Epidermal melanocyte (primary cell): Measurements from ENCODE around the gene ZNF330.
A peak's percentile ranks its signal among the peaks of the same experiment; 100 is the strongest.
"Not testable (repeated sequence)": the region's sequence is repeated elsewhere in the genome, so short reads cannot be mapped to it uniquely, and the experiment has no call there.

Experiments used
- DNase-seq: peaks from one replicate; pipeline ENCODE4 v3.0.0; 2011; ENCODE audit warnings: low spot score; ENCODE audit not compliant: insufficient read length

ZNF330 gene

DNA sequence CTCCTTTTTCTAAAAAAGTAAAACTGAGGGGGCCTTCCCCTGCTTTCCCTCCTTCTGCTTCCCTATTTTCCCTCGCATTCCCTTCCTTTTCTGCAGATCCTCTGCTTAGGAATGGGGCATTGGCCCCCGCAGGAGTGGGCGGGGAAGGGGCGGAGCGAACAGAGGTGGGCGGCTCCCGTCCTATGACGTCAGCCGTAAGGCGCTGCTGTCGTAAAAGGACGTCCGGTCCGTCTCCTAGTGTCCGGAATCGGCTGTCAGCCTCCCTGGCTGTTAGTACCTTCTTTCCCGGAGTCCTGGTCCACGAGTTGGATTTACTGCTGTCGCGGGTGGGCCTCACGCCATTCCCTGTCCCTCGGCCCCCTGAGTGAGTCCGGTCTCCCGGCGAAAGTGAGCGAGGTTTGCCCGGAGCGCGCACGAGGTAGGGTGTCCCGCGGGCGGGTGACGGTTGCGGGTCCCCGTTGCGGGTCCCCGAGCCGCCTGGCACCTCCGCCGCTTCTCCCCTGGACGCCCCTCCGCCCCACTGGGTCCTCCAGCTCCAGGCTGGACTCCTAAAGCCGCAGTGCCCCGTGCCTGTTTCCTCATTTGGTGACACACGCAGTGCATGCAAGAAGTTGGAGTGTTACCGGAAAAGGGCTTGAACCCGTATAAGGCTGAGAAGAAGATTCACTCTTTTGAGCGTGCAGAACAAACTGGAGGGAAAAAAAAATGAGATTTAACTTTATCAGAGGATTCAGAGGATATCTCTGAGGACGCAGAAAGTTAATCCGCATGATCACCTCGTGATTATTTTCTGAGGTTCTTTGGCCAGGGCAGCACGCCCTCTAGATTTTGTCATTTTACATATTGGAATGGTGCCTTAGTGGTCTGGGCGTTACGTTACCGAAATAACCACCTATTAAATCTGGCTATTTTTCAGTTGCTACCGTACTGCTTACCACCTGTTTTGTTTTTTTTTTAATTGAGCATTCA, at the start of gene ZNF330:
Gene ZNF330, plus strand, starts transcription at position 205 of the 969 bp plus-strand sequence. CDS start 1,477 bp downstream, outside the sequence.
- DNase-seq: peak; percentile 78

DNA sequence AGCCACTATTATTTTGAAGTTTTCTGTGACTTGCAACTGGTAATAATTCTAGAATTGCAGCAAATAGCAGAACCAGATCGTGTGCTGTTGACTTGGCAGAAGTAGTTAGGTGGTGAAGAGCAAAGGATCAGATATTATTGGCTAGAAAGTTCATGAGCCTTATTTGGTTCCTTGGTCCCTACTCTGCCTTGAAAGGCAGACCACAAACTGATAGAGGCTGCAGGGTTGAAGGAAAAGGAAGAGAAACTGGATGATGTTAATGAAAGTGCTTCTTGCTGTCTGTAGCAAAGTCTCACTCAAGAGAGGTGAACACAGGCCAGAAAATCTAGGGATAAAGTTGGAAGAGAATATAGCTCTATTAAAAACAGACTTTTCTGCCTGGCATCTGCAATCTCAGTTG, 46.2 kb upstream of the ZNF330 start:
- DNase-seq: no peak

DNA sequence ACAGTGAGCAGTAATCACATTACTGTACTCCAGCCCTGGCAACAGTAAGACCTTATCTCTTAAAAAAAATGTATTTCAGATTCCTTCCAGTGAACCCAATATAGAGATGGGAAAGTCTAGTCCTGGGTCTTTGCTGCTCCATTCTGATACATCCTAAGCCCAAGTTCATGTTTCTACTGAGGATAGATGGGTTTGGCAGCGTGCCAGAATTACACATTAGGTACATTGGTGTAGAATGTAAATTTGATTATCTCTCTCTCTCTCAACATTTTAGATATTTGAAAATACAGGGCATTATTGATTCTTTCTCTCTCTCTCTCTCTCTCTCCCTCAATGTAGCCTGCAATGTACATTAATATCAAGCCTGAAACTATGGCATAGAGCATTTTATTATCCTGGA, 43.5 kb upstream of the ZNF330 start:
- DNase-seq: no peak

DNA sequence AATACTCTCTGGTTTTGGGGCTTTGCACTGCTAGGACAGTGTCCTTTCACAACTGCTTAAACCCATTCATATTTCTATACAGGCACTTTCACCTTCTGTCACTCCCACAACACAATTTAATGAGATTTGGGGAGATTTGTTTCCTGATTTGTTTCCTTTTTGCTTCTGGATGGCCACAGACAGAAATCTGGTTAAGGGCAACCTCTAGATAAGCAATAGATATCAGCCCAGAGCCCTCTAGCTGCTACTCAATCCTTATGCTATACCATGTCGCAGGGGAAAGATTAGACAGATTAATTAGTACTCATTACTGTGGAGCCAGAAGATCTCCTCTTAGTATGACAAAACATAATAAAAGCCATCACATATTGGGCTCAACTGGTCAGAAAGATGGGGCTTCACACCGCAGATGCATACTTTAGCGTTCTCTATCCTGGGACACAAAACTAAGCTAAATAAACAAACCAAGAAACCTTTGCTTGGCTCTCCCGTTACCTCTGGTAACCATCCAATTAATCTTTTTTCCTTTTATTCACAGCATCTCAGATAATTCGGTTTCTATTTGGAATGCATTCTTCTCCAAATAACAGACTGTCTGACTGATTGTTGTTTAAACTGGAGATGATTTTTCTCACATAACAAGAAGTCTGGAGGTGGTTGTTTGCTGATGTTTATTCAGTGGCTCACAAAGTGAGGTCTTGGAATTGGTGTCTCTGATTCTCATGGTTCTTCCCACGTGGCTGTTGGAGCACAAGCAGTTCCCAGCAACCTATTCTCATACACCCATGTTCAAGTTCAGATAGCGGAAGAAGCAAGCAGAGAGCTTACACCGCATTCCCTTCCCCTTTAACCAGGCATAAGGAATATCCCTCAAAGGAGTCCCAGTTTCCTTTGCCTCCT, 41.0 kb upstream of the ZNF330 start:
- DNase-seq: no peak

DNA sequence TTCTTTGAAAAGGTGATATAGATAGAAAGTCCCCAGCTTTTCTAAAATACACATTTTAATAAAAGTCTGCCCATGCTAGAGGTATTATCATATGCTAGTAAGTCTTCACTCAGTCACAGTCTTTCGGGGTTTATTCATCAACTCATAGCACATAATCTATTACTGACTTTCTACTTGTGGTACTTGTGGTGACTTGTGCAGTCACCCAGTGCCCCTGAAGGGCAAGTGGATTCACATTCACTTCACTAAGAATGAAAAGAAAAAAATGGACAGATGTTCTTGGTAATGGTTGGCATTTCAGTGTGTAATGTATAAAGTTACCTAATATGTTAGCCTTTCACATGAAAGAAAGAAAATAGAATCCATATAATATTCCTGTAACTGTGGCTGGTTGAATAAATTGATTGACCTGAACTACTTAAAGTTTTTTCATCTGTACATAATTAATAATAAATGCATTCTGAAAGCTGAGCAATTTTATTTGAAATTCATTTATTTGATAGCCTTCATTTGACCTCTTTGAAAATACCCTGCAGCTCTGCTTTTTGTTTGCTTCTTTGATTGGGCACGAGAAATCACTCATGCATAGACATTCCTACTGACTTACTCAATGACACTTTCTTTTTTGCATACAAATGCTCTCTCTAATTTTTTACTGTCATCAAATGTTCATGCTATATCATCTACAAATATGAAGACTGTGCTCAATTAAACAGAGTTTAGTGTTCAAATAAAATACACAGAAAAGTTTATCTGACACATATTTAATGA, 39.5 kb upstream of the ZNF330 start:
- no peak for DNase-seq

DNA sequence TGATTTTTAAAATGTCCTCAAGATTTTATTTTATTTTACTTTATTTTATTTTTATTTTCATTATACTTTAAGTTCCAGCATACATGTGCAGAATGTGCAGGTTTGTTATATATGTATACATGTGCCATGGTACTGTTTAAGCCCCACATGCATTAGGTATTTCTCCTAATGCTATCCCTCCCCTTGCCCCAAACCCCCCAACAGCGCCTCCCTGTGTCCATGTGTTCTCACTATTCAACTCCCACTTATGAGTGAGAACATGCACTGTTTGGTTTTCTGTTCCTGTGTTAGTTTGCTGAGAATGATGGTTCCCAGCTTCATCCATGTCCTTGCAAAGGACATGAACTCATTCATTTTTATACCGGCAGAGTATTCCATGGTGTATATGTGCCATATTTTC, 37.2 kb upstream of the ZNF330 start:
- not testable (repeated sequence) for DNase-seq

DNA sequence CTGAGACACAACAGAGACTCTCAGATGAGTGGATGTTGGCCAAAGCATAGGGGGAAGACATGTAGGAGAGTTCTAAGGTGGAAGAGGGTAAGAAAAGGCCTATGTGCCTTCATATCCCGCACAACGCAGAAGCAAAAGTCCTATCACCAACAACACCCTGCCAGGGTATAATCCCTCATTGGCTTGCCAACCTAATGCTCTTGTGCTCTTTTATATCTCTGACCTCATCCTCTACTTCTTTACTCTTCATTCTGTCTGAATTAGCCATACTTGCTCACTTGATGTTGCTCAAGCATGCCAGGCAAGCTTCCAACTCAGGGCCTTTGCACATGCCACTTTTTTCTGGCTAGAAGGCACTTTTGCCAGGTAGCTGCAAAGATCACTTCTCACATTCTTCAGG, 28.1 kb upstream of the ZNF330 start:
- no peak for DNase-seq

DNA sequence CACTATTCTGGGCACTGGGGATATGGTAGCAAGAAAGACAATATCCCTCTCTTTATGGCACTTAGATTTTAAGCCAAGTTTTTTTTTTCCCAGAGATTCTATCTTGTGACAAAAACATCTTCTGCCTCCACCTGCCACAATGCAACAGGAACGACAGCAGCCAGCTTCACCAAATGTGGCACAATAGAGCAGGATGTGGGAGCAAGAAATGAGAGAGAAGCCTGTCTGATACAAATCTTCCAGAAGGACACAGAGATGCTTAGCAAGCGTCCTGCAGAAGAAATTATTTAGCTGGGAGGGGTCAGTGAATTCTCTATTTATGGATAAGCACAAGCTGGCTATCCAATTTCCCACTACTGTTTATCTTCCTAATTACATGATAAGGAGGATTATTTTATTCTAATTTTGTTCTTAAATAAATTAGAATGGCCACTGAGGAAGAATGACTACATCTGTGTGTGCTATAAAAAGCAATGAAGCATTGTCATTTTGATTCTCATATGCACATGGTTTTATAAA, 27.1 kb upstream of the ZNF330 start:
- no peak for DNase-seq

DNA sequence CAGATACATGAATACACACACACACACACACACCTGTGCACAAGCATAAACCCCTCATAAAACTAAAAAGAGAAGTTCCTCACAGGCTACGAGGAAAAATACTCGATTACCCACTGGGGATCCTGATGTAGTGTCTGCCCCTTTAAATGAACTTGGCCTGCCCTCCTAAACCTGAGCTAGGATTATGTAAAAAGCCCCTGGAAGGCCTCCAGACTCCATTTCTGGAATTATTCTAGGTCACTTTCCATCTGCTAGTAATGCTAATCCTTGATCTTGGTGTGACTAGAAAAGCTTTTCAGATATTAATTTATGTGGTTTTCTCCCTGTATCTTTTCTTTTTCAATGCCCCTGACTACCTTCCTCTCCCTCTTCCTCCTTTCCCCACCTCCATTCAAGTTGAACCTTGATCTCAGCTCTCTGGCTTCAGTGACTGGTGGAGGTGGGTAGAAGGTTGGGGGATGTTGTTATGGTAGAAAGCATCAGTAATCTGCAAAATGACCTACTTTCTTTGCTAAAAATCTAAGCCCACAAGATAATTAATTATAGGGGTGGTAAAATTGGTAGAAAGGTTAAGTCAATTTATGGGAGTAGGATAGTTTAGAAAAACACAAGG, 25.5 kb upstream of the ZNF330 start:
- no peak for DNase-seq

DNA sequence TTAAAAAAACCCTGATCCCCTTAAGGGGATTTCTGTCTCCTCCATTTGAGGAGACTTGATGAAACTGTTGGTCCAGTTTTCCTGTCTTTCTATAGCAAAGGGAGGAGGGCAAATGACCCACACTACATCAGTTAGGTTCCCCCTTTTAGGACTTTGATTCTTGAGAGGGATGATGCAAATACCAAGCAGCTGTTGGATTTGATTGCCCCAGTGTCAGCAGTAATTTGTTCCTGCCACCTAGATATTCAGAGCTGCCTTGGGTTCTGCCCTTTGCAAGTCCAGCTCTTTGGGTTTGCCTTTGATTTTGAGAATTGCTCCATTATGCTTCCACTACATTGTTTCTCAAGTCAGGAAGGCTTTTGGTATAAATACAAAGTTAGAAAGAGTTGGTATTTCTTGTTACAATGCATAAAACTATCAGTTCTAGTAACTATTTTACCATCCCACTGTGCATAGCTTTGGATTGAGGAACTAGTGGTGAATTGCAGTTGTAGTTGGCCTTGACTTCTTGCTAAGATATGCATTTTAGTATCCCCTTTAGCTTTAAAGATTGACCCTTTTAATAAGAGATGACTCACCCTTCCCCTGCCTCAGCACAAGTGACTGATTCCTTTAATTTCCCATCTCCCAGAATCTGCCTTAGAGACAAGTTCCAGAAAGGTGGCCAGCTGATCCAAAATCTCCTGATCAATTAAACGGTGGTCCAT, 24.3 kb upstream of the ZNF330 start:
- no peak for DNase-seq

DNA sequence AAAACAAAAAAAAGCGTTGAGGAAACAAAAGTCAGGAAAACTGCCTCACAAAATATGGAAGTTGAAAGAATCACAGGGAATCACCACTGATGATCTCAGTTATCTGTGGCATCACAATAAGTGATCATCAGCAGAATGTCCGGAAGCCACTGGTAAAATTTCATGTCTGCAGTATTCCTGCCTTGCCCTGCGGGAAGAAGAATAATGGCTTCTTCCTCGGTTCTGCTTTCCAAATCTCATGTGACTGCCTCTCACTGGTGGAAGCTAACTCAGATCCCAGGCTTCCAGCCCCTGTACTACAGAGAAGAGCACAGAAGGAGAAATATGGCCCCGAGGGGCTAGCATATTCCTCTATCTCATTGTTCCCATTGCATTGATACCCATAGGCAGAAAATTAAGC, 12.7 kb upstream of the ZNF330 start:
- DNase-seq: peak; percentile 48

DNA sequence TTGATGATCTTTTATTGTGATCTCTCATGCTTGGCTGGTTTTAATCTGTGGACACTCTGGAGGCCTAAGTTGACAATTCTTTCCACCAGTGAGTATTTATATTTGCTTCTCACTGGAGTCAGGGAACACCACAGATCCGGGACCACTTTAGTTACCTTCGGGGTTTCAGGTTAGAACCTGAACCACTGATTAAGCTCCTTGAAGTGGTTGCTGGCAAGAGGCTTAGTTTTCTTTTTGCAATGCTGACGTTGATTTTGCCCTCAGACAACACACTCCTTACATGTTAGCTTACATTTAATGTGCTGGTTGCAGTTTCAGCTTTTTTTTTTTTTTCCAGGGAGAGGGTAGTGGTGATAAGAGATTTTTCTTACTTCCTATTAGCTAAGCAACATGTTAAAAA, 10.5 kb upstream of the ZNF330 start:
- DNase-seq: no peak

DNA sequence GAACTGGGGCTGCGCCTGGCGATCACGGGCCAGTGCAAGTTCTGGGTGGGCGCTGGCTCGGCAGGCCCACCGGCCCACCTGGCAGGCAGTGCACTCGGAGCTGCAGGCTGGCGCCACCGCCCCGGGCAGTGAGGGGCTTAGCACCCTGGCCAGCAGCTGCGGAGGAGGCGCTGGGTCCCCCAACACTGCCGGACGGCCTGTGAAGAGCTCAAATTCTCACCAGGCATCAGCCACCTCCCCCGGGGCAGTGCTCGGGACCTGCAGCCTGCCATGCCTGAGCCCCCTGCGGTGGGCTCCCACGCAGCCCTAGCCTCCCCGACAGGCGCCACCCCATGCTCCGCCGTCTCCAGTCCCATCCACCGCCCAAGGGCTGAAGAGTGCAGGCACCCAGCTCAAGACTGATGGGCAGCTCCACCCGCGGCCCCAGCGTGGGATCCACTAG, 7.1 kb upstream of the ZNF330 start:
- DNase-seq: no peak

DNA sequence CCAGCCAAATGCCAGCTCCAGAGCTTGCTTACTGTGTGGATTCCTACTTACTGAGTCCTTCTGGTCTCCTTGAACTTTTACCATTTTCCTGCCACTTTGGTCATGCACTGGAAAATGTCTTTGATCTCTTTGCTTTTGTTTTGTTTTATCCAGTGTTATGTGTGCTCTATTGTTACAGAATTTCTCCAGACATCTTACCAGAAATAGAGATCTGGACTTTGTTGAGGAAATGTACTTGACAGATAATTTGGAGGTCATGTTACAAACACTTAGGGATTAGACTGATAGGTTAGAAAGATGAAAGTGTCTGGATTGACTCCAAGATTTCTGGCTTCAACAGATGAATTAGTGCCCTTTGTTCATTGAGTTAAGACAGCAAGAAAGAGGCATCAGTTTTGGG, 5.7 kb upstream of the ZNF330 start:
- no peak for DNase-seq

DNA sequence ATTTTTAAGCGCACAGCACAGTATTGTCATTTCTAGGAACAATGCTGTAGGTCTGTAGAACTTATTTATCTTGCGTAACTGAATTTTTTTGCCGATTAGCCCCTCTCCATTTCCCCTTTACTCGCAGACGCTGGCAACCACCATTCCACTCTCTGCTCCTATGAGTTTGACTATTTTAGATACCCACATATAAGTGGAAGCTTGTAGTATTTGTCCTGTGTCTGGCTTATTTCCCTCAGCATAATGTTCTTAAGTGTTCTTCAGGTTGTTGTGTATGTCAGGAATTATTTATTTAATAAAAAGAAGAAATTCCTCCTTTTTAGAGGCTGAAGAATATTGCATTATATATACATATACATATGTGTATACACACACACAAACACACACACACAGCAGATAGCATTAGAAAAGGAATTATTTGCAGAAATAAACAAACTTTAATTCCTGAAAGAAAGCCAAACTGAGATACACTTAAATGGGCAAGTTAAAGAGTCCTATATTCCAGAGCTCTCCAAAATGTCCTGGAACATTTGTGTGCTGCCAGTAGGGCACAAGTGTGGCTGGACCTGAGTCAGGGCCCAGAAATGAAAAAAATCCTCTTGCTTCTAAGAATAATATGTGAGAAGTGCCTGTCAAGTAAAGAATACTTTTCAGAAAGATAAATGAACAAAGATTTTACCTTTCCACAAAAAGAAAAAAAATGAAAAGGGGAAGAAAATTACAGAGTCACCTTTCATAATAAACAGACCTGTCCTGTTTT, 4.5 kb upstream of the ZNF330 start:
- no peak for DNase-seq

DNA sequence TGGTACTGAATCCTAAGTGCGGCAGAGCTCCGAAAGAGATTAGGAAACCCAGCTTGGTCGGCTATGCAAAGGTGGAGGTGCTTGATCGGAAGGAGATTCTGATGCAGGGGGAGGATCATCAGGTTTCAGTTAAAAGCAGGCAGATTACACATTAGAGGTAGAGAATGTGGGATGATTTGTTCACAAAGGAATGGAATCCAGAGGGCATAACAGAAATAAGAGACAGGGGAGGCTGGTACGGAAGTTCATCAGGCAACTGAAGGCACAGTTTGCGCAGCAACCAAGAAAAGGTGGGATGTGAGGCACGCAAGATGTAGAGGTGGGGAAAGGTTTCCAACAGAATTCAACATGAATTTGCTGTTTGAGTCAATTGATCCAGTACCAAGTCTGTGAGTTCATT, 424 bp upstream of the ZNF330 start:
- DNase-seq: no peak

DNA sequence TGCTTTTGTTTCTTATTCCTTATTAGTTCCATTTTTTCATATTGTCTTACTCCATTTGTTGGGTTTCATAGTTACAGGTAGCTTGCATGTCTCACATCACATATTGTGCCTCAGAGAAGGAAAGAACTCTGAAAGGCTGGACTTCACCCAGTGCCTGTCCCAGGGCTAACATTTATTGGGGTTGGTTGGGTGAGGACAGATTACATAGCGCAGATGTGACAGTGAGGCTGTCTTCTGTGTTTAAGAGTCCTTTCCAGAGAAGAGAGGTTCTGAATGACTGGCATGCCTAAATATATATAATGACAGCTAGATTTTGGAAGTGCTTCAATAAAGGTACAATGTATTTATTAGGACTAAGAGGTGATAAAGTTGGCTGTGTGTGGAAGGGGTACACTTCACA, 2.7 kb downstream of the ZNF330 start:
- no peak for DNase-seq

DNA sequence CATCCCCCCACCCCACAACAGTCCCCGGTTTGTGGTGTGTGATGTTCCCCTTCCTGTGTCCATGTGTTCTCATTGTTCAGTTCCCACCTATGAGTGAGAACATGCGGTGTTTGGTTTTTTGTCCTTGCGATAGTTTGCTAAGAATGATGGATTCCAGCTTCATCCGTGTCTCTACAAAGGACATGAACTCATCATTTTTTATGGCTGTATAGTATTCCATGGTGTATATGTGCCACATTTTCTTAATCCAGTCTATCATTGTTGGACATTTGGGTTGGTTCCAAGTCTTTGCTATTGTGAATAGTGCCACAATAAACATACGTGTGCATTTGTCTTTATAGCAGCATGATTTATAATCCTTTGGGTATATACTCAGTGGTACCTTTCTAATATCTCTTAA, 6.6 kb downstream of the ZNF330 start:
- DNase-seq: not testable (repeated sequence)

DNA sequence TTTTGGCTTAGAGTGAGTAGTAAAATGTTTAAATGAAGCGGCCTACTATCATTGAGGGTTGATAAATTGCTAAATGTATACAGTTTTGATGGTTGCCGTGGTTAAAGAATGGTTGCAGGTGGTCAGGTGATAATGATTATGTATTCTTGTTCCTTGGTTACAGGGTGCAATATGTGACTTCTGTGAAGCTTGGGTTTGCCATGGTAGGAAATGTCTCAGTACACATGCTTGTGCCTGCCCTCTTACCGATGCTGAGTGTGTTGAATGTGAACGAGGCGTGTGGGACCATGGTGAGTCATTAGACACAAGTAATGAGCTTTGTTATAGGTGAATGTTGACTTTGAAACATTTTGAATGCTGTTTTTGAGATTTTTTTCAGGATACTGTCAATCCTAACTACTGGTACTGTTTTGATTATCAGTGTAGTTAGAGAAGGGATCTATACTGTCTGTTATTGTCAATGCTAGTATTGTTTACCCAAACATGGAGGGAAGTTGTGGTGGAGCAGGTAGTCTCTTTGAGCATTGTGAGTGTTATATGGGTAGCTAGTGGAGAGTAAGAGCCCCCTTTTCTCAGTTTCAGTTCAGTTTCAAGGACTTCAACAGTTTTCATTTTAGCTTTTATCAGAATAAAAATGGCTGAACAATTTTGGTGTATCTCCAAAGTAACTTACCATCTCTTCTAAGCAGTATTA, 8.9 kb downstream of the ZNF330 start:
- no peak for DNase-seq
